ENCODE data around the gene PHF24.

The PHF24 gene

DNA sequence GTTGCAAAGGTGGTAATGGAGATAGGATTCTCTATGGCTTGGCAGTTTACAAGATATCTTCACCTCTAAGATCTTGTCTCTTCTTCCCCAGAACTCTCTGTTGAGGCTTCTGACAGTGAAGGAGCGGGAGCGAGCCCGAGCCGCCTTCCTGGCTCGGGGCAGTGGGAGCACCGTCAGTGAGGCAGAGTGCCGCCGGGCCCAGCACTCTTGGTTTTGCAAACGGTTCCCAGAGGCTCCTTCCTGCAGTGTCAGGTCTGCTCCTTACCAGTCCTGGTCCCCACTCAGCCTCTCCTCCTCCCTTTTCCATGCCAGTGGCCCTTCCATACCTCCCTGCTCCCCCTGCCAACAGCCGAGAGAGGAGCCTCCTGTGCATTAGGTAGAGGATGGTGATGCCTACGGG lies 18.9 kb downstream of the PHF24 start:
- no peaks in the 10 kb centered on the region for H3K36me3 Mint-ChIP-seq (ENCODE audit: low read depth)
- no peak overlapping the region for H3K27ac Mint-ChIP-seq
- H3K9me3 Mint-ChIP-seq = no peaks in the 10 kb centered on the region
- DNase-seq = no peak
- H3K4me1 Mint-ChIP-seq = no peaks in the 10 kb centered on the region
- H3K27me3 Mint-ChIP-seq (ENCODE audit: low read depth, poor library complexity) = peaks cover 32% of the 10 kb centered on the region
- no peak for TF ChIP-seq CTCF (IDR thresholded peaks at IDR 0.05)
- no peak overlapping the region for H3K4me3 Mint-ChIP-seq

GRCh38 chr9:34980181-34980761 lies 22.2 kb downstream of the PHF24 start:
- Mint-ChIP-seq H3K27ac (no peak overlapping the region), H3K36me3 (ENCODE audit: low read depth) (no peaks in the 10 kb centered on the region), H3K4me3 (no peak overlapping the region), H3K27me3 (ENCODE audit: low read depth, poor library complexity) (peaks cover 22% of the 10 kb centered on the region), H3K4me1 (peaks cover under 1% of the 10 kb centered on the region), H3K9me3 (no peaks in the 10 kb centered on the region)
- no peak for TF ChIP-seq CTCF (IDR thresholded peaks at IDR 0.05)
- DNase-seq = no peak

DNA sequence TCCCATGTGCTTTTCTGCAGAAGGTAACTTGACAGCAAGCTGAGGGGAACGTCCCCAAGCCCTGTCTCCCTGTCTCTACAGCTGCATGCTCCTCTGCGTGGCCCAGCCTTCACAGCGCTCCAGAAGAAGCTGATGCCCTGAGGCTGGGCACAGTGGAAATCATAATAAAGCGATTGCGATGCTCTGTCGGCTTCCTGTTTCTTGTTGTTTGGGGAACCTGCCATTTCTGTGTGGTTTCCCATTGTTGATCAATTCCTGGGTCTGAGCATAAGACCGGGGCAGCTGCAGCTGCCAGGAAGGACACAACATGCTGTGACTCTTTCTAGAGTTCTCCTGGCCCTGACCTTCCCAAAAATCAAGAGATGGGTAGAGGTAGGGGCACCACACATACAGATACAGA lies 24.3 kb downstream of the PHF24 start:
- Mint-ChIP-seq H3K4me1 (peaks cover 22% of the 10 kb centered on the region), H3K9me3 (no peaks in the 10 kb centered on the region), H3K36me3 (ENCODE audit: low read depth) (no peaks in the 10 kb centered on the region), H3K4me3 (no peak overlapping the region), H3K27me3 (ENCODE audit: low read depth, poor library complexity) (peaks cover 18% of the 10 kb centered on the region), H3K27ac (no peak overlapping the region)
- DNase-seq = no peak
- no peak for TF ChIP-seq CTCF (IDR thresholded peaks at IDR 0.05)

GRCh38 chr9:34983209-34983608 lies 25.1 kb downstream of the PHF24 start:
- Mint-ChIP-seq H3K27me3 (ENCODE audit: low read depth, poor library complexity) (peaks cover 11% of the 10 kb centered on the region), H3K4me1 (peaks cover 26% of the 10 kb centered on the region), H3K9me3 (no peaks in the 10 kb centered on the region), H3K36me3 (ENCODE audit: low read depth) (no peaks in the 10 kb centered on the region), H3K27ac (no peak overlapping the region), H3K4me3 (no peak overlapping the region)
- TF ChIP-seq CTCF (IDR thresholded peaks at IDR 0.05) = no peak
- no peak for DNase-seq

DNA sequence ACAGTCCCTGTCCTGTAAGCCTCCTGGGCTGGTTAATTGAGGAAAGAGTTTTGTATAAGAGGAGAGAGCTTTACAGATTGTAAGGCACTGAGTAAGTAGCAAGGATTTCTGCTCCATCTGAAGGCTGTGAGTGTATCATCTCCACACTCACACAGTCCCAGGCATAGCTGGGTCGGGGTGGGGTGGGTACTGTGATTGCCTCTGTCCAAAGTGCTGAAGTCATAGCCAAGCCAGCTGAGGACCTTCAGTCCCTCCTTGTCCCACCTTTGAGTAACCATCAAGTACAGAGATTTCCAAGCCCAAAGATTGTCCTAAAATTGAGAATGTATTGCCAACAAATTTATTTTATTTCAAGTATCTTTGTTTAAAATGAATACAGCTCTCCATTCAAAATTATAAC lies 26.0 kb downstream of the PHF24 start:
- Mint-ChIP-seq H3K9me3 (no peaks in the 10 kb centered on the region), H3K36me3 (ENCODE audit: low read depth) (no peaks in the 10 kb centered on the region), H3K27ac (no peak overlapping the region), H3K27me3 (ENCODE audit: low read depth, poor library complexity) (peaks cover 11% of the 10 kb centered on the region), H3K4me3 (no peak overlapping the region), H3K4me1 (peaks cover 35% of the 10 kb centered on the region)
- DNase-seq = peak; percentile 76
- no peak for TF ChIP-seq CTCF (IDR thresholded peaks at IDR 0.05)

- DNase-seq = peak; percentile 81
- Mint-ChIP-seq H3K27ac (no peak overlapping the region), H3K4me1 (peaks cover 44% of the 10 kb centered on the region), H3K9me3 (no peaks in the 10 kb centered on the region), H3K4me3 (no peak overlapping the region), H3K27me3 (ENCODE audit: low read depth, poor library complexity) (peaks cover 6% of the 10 kb centered on the region), H3K36me3 (ENCODE audit: low read depth) (no peaks in the 10 kb centered on the region)
- peak; percentile 90 for TF ChIP-seq CTCF (IDR thresholded peaks at IDR 0.05)
These were observed 27.3 kb downstream of the PHF24 start for GRCh38 chr9:34985311-34985899.

All from nephron progenitor cell (in vitro differentiated cells).